ENCODE data around the gene UMOD.

The UMOD gene

GRCh38 chr16:20298452-20298851 is 54.1 kb downstream of the UMOD start:
- no peak for DNase-seq

GRCh38 chr16:20291208-20292206 is 61.0 kb downstream of the UMOD start:
- no peak for DNase-seq

GRCh38 chr16:20289571-20289970 is 62.9 kb downstream of the UMOD start:
- no peak for DNase-seq

GRCh38 chr16:20285993-20286499 is 66.5 kb downstream of the UMOD start:
- DNase-seq: no peak
